Measurements from ENCODE around the gene TOX4. TPM values are rescaled to one million over a fixed set of nuclear protein-coding genes. Genes with fewer than 3 reads are reported as not detected.

TOX4 gene
- 47.1 TPM for total RNA-seq

GRCh38 chr14:21476925-21477681 is at the start of gene TOX4, which contains the start of gene RAB2B:
Gene TOX4, plus strand, starts transcription at chr14:21477195. Its CDS starts 84 bp downstream, at chr14:21477279.
Gene RAB2B, minus strand, starts transcription at chr14:21476959. Its CDS starts 87 bp downstream, at chr14:21476872.

GRCh38 chr14:21455912-21456667 is 20.9 kb upstream of the TOX4 start, which contains the start of gene CHD8:
Gene CHD8, minus strand, starts transcription at chr14:21456123. Its CDS starts 24,480 bp downstream, at chr14:21431643.

GRCh38 chr14:21510735-21511657 is 34.0 kb downstream of the TOX4 start, which contains the start of gene METTL3:
Gene METTL3, minus strand, starts transcription at chr14:21511340. Its CDS starts 117 bp downstream, at chr14:21511223.

GRCh38 chr14:21525962-21526671 is 49.1 kb downstream of the TOX4 start, which contains the start of gene SALL2:
Gene SALL2, minus strand, starts transcription at chr14:21526346. Its CDS starts 219 bp downstream, at chr14:21526127.

Other genes starting within 250 kb of the TOX4 start
- 598 TPM for gene HNRNPC, start 207.8 kb upstream of the TOX4 start, total RNA-seq
- gene RPGRIP1, start 197.1 kb upstream of the TOX4 start, total RNA-seq: 32.9 TPM
- 90.2 TPM for gene SUPT16H, start 93.2 kb upstream of the TOX4 start, total RNA-seq
- 83.3 TPM for gene CHD8, start 21.1 kb upstream of the TOX4 start, total RNA-seq
- 45.2 TPM for gene RAB2B, start 236 bp upstream of the TOX4 start, total RNA-seq
- 112 TPM for gene METTL3, start 34.1 kb downstream of the TOX4 start, total RNA-seq
- gene SALL2, start 49.2 kb downstream of the TOX4 start, total RNA-seq: 35.7 TPM
- not detected for gene OR10G3, start 102.9 kb downstream of the TOX4 start, total RNA-seq
- gene OR10G2, start 157.7 kb downstream of the TOX4 start, total RNA-seq: not detected
- gene OR4E2, start 176.6 kb downstream of the TOX4 start, total RNA-seq: not detected
- gene OR4E1, start 196.6 kb downstream of the TOX4 start, total RNA-seq: not detected